Kidney epithelial cell (primary cell): ENCODE data around the gene RPEL1. TPM values are rescaled to one million over a fixed set of nuclear protein-coding genes. Genes with fewer than 3 reads are reported as not detected.
A peak's percentile ranks its signal among the peaks of the same experiment; 100 is the strongest.
"Not testable (repeated sequence)": the region's sequence is repeated elsewhere in the genome, so short reads cannot be mapped to it uniquely, and the experiment has no call there.

ENCODE experiments used
- DNase-seq: peaks from one replicate; pipeline ENCODE4 v3.0.0-alpha.2; 2010; ENCODE audit warnings: low read depth
- H3K27me3 ChIP-seq: 2 replicates; pipeline ENCODE4 v1.6.0; 2011; ENCODE audit warnings: low read length; ENCODE audit not compliant: control insufficient read depth, insufficient read depth
- H3K36me3 ChIP-seq: 2 replicates; pipeline ENCODE4 v1.5.1; 2011; ENCODE audit warnings: low read length; ENCODE audit not compliant: control insufficient read depth, insufficient read depth
- H3K4me3 ChIP-seq: 2 replicates; pipeline ENCODE4 v1.5.1; 2011; ENCODE audit warnings: low read depth, mild to moderate bottlenecking, control low read depth, low read length
- CTCF ChIP-seq: IDR thresholded peaks from 2 replicates; pipeline ENCODE4 v1.5.1; 2011; ENCODE audit warnings: mild to moderate bottlenecking, moderate library complexity, low read length, control low read depth, inconsistent platforms; ENCODE audit not compliant: insufficient read depth, poor library complexity, severe bottlenecking
- total RNA-seq: library from RNA; depleted of rRNA; stranded (reverse); fragments of >200 nt; gene quantifications from 2 replicates; pipeline ENCODE4 v1.2.3, GENCODE V29; 2015

The RPEL1 gene
- total RNA-seq, 1 donor from 2014 or later, result 0.04 TPM

DNA sequence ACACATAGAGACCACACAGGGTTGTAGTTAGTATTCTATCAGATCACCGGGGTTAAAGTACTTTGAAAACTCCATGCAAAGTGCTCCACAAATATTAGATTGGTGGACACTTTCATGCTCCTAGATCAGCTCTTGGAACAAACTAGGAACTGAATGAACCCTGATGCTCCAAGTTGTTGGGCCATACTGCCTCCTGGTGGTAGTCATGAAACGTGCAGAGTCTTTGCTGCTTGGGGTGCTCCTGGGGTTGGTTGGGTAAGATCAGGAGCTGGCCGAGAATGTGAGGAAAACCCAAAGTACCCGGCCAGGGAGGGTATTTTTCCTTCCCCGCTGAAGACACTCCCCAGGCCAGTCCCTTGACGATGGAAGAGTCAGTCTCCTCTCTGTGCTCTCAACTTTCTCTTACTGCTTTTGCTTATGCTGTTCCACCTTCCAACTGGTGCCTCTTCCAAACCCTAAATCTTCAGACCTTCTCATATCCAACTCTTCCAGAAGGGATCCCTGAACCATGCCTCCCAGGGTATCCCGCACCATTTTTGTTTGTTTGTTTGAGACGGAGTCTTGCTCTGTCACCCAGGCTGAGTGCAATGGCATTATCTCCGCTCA, 918 bp upstream of the RPEL1 start:
- Histone ChIP-seq H3K36me3 (no peaks in the 10 kb centered on the region), H3K27me3 (no peaks in the 10 kb centered on the region), H3K4me3 (no peak overlapping the region)
- DNase-seq, result no peak
- TF ChIP-seq CTCF, result peak; percentile 92

DNA sequence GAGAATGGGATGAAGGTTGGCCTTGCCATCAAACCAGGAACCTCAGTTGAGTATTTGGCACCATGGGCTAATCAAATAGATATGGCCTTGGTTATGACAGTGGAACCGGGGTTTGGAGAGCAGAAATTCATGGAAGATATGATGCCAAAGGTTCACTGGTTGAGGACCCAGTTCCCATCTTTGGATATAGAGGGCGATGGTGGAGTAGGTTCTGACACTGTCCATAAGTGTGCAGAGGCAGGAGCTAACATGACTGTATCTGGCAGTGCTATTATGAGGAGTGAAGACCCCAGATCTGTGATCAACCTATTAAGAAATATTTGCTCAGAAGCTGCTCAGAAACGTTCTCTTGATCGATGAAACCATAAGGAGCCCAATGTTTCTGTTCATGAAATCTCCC, 637 bp downstream of the RPEL1 start:
- Histone ChIP-seq H3K4me3 (no peak overlapping the region), H3K36me3 (no peaks in the 10 kb centered on the region), H3K27me3 (no peaks in the 10 kb centered on the region)
- TF ChIP-seq CTCF, result no peak
- no peak for DNase-seq

GRCh38 chr10:103254113-103254512, 8.4 kb downstream of the RPEL1 start:
- Histone ChIP-seq H3K27me3 (no peaks in the 10 kb centered on the region), H3K36me3 (no peaks in the 10 kb centered on the region), H3K4me3 (no peak overlapping the region)
- DNase-seq, result no peak
- no peak for TF ChIP-seq CTCF

- no peaks in the 10 kb centered on the region for H3K36me3 ChIP-seq
- DNase-seq, result no peak
- H3K4me3 ChIP-seq, result no peak overlapping the region
- no peak for TF ChIP-seq CTCF
- no peaks in the 10 kb centered on the region for H3K27me3 ChIP-seq
Measured at GRCh38 chr10:103254538-103255325, 9.0 kb downstream of the RPEL1 start.

- Histone ChIP-seq H3K27me3 (no peaks in the 10 kb centered on the region), H3K36me3 (no peaks in the 10 kb centered on the region), H3K4me3 (no peak overlapping the region)
- no peak for TF ChIP-seq CTCF
- DNase-seq, result no peak
Measured at GRCh38 chr10:103256613-103257012, 10.9 kb downstream of the RPEL1 start.

GRCh38 chr10:103257812-103258211, 12.1 kb downstream of the RPEL1 start:
- Histone ChIP-seq H3K36me3 (no peaks in the 10 kb centered on the region), H3K27me3 (no peaks in the 10 kb centered on the region), H3K4me3 (no peak overlapping the region)
- no peak for TF ChIP-seq CTCF
- no peak for DNase-seq

DNA sequence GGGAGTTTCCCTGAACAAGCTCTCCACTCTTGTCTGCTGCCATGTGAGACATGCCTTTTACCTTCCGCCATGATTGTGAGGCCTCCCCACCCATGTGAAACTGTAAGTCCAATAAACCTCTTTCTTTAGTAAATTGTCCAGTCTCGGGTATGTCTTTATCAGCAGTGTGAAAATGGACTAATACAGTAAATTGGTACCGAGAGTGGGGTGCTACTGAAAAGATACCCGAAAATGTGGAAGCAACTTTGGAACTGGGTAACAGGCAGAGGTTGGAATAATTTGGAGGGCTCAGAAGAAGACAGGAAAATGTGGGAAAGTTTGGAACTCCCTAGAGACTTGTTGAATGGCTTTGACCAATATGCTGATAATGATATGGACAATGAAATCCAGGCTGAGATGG, 13.2 kb downstream of the RPEL1 start:
- not testable (repeated sequence) for H3K4me3 ChIP-seq, DNase-seq, H3K27me3 ChIP-seq, H3K36me3 ChIP-seq
